ENCODE measurements around the gene LTA4H.

Gene LTA4H

GRCh38 chr12:95996034-95996658 is 39.2 kb downstream of the LTA4H start, which contains the start of gene HAL:
Gene HAL (minus strand): TSS chr12:95996344. CDS start chr12:95995910, 434 bp downstream.
- no peak within 1 kb of the TSS for H3K4me3 ChIP-seq (ENCODE audit: low read depth, low read length)
- TF ChIP-seq CTCF (IDR thresholded peaks at IDR 0.05; ENCODE audit: low read depth, low read length, missing control alignments), result no peak
- H3K27ac ChIP-seq, result no peak within 1 kb of the TSS
- no peaks in the 10 kb centered on the region for H3K27me3 ChIP-seq (replicated peaks)
- H3K36me3 ChIP-seq (replicated peaks), result no peaks in the 10 kb centered on the region
- no peak for DNase-seq
- in situ Hi-C loops (cut with HindIII; ENCODE audit: low pct_ligation_motif_present, low sequenced_read_pairs), result no loop called here

GRCh38 chr12:95995238-95996031 is 40.0 kb downstream of the LTA4H start:
- in situ Hi-C loops (cut with HindIII; ENCODE audit: low pct_ligation_motif_present, low sequenced_read_pairs), result no loop called here
- Histone ChIP-seq H3K27me3 (replicated peaks) (peaks cover 2% of the 10 kb centered on the region), H3K36me3 (replicated peaks) (no peaks in the 10 kb centered on the region), H3K27ac (no peak overlapping the region), H3K4me3 (ENCODE audit: low read depth, low read length) (no peak overlapping the region)
- DNase-seq, result no peak
- TF ChIP-seq CTCF (IDR thresholded peaks at IDR 0.05; ENCODE audit: low read depth, low read length, missing control alignments), result no peak

GRCh38 chr12:95994476-95994875 is 40.9 kb downstream of the LTA4H start:
- no peak for DNase-seq
- in situ Hi-C loops (cut with HindIII; ENCODE audit: low pct_ligation_motif_present, low sequenced_read_pairs), result no loop called here
- Histone ChIP-seq H3K4me3 (ENCODE audit: low read depth, low read length) (no peak overlapping the region), H3K27ac (no peak overlapping the region), H3K36me3 (replicated peaks) (no peaks in the 10 kb centered on the region), H3K27me3 (replicated peaks) (peaks cover 2% of the 10 kb centered on the region)
- no peak for TF ChIP-seq CTCF (IDR thresholded peaks at IDR 0.05; ENCODE audit: low read depth, low read length, missing control alignments)

- TF ChIP-seq CTCF (IDR thresholded peaks at IDR 0.05; ENCODE audit: low read depth, low read length, missing control alignments), result no peak
- no peak for DNase-seq
- Histone ChIP-seq H3K27ac (no peak overlapping the region), H3K27me3 (replicated peaks) (peaks cover 4% of the 10 kb centered on the region), H3K36me3 (replicated peaks) (no peaks in the 10 kb centered on the region), H3K4me3 (ENCODE audit: low read depth, low read length) (no peak overlapping the region)
- in situ Hi-C loops (cut with HindIII; ENCODE audit: low pct_ligation_motif_present, low sequenced_read_pairs), result no loop called here
These were observed 41.5 kb downstream of the LTA4H start for GRCh38 chr12:95993907-95994306.

- TF ChIP-seq CTCF (IDR thresholded peaks at IDR 0.05; ENCODE audit: low read depth, low read length, missing control alignments), result no peak
- Histone ChIP-seq H3K27me3 (replicated peaks) (peaks cover 4% of the 10 kb centered on the region), H3K4me3 (ENCODE audit: low read depth, low read length) (no peak overlapping the region), H3K36me3 (replicated peaks) (no peaks in the 10 kb centered on the region), H3K27ac (no peak overlapping the region)
- in situ Hi-C loops (cut with HindIII; ENCODE audit: low pct_ligation_motif_present, low sequenced_read_pairs), result no loop called here
- no peak for DNase-seq
These were observed 45.3 kb downstream of the LTA4H start for GRCh38 chr12:95990136-95990535.
